ENCODE results near the gene TRAF2.
"Not testable (repeated sequence)": the region's sequence is repeated elsewhere in the genome, so short reads cannot be mapped to it uniquely, and the experiment has no call there.

The TRAF2 gene

GRCh38 chr9:136857581-136858412, 28.5 kb upstream of the TRAF2 start:
- DNase-seq, result no peak

DNA sequence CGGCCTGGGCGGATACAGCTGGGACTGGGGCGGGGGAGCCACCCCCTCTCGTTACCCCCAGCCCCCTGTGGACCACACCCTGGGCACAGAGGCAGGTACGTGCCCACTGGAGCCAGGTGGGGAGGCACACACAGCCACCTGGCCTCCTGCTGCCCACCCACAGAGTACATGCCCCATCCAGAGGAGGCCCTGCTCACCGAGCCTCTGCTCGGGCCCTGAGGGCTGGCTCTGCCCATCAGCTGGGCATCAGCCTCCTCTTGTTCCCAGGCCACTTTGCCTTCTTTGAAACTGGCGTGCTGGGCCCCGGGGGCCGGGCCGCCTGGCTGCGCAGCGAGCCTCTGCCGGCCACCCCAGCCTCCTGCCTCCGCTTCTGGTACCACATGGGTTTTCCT, 27.9 kb upstream of the TRAF2 start:
- DNase-seq, result no peak

DNA sequence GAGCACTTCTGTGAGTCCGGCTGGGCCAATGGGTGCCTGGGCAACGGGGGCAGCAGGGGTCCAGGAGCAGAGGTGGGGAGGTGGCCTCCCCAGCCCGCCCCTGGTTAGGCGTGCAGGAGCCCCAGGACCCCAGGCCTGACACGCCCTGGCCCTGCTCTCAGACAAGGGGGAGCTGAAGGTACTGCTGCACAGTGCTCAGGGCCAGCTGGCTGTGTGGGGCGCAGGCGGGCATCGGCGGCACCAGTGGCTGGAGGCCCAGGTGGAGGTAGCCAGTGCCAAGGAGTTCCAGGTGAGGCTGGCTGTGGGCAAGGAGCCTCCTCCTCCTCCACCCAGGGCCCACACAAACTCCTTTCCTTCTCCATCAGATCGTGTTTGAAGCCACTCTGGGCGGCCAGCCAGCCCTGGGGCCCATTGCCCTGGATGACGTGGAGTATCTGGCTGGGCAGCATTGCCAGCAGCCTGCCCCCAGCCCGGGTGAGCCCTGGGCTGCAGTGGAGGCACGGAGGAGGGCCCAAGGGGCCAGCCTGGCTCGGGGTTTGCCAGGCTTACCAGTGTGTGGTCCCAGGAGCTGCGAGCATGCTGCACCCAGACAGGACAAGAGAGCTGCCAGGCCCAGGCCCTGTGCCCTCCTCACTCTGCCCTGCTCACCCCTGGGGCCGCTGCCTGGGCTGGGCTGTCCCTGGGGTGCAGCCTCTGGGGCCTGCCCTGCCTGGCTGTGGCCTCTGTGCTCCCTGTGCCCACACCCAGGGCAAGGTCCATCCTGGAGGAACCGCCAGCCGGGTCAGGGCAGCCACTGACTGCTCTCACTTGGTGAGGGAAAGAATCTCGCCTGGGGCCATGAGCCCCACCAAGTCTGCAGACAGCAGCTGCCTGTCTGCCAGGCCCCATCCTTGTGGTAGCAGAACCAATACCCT, 27.2 kb upstream of the TRAF2 start:
- no peak for DNase-seq

- no peak for DNase-seq
These were observed 25.8 kb upstream of the TRAF2 start for GRCh38 chr9:136860529-136860928.

DNA sequence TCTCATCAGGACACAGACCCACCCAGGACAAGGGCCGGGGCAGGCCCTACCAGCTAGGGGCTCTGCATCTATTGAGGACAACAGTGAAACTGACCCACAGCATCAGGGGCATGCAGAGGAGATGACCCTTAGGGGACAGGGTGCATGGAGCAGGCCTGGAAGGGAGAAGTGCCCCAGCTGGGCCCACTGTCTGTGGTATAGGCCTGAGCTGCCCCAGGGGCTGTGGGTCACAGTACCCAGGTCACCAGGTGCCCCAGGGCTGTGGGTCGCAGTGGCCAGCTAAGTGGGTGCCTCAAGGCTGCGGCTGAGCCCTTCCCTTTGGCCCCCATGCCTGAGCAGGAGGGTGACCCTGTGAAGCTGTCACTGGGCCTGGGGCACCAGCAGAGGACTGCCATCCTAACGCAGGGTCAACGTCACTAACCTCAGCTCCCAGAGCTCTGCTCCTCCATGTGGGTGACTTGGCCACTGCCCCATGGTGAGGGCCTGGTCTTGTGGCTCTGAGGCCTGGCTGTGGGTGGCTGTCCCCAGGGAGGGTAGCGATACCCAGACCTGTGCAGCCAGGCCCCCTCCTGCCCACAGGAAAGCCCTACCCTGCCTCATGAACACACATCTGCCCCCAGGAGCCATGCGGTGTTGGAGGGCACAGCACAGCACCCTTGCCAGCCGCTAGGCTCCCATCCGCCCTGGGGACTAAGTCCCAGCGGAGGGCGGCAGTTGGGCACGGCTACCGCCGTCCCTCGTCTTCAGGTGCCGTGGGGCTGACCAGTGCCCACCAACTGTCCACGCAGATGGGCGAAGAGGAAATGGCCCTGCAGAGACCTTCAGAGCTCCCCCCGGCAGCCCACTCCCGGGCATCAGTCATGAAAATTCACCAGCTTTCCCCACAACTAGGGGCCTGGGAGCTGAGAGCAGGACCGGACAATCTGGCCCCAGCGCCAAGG, 25.1 kb upstream of the TRAF2 start:
- DNase-seq, result no peak

GRCh38 chr9:136861874-136862457, 24.4 kb upstream of the TRAF2 start:
- DNase-seq, result no peak

- DNase-seq, result no peak
These were observed 23.3 kb upstream of the TRAF2 start for GRCh38 chr9:136862849-136863622.

DNA sequence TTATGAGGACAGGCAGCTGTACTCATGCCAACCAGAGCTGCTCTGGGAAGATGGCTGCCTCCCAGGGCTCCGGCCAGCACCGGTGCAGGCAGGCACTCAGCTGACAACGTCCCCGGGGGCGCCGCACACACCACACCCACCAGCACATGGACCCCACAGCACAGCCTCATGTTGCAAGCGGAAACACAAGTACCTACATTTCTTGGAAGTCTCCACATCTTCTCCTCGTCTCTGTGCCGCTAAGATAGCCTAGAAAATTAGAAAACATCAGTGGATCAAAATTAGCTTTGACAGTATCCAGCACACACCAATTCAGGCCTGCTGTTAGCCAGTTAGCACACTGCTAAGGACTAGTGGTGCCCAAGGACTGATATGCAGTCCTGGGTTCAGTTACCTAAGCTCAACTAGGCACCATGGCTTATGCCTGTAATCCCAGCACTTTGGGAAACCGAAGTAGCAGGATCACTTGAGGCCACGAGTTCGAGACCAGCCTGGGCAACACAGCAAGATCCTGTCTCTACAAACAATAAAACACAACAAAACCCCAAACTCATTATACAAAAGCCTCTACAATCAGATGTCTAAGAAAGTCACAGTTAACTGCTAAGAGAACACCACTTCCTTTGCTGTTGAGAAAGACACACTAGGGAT, 22.6 kb upstream of the TRAF2 start:
- no peak for DNase-seq

GRCh38 chr9:136865041-136865767, 21.1 kb upstream of the TRAF2 start:
- no peak for DNase-seq

GRCh38 chr9:136865768-136866103, 20.6 kb upstream of the TRAF2 start:
- no peak for DNase-seq

DNA sequence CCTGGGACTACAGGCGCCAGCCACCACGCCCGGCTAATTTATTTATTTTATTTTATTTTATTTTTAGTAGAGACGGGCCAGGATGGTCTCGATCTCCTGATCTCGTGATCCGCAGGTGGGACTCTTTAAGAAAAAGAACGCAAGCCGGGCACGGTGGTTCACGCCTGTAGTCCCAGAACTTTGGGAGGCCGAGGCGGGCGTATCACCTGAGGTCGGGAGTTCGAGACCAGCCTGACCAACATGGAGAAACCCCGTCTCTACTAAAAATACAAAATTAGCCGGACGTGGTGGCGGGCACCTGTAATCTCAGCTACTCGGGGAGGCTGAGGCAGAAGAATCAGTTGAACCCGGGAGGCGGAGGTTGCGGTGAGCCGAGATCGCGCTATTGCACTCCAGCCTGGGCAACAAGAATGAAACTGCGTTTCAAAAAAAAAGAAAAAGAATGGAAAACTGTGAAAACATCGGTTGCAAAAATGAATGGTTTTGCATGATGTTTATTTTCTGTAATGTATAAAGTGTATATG, 19.4 kb upstream of the TRAF2 start:
- not testable (repeated sequence) for DNase-seq

GRCh38 chr9:136867480-136867879, 18.8 kb upstream of the TRAF2 start:
- DNase-seq, result no peak

- no peak for DNase-seq
These were observed 18.4 kb upstream of the TRAF2 start for GRCh38 chr9:136867917-136868316.

- no peak for DNase-seq
These were observed 17.7 kb upstream of the TRAF2 start for GRCh38 chr9:136868644-136869043.

DNA sequence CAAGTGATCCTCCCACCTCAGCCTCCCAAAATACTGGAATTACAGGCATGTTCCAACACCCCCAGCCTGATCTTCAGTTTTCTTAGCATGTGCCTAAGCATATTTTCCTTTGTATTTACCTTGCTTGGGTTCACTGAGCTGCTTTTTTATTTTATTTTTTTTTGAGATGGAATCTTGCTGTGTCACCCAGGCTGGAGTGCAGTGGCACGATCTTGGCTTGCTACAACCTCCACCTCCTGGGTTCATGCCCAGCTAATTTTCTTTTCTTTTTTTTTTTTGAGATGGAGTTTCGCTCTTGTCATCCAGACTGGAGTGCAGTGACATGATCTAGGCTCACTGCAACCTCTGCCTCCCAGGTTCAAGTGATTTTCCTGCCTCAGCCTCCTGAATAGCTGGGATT, 16.7 kb upstream of the TRAF2 start:
- DNase-seq, result not testable (repeated sequence)

- DNase-seq, result no peak
These were observed 11.2 kb upstream of the TRAF2 start for GRCh38 chr9:136875155-136875554.

DNA sequence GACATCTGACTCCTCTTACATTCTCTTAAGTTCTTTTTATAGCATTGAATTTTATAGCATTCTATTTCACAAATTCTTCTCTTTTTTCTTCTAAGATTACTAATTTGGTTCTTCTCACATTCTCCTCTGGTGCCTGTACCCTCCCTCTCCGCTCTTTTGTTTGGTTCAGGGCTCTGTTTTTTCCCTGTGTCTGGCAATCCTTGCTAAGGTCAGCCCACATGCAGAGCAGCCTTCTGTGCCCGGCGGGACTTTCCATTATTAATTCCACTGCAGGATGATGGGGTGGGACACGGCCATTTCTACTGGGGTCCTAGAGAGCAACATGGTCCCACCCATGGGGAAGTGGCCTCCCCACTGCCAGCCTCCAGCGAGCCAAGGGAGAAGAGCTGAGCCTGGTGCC, 9.8 kb upstream of the TRAF2 start:
- DNase-seq, result no peak

- DNase-seq, result no peak
These were observed 5.7 kb upstream of the TRAF2 start for GRCh38 chr9:136880651-136881050.

- DNase-seq, result no peak
These were observed 4.6 kb upstream of the TRAF2 start for GRCh38 chr9:136881691-136882108.

Measured in NCI-H2171 (cell line).